ENCODE results near the gene MCOLN2. TPM values are rescaled to one million over a fixed set of nuclear protein-coding genes. Genes with fewer than 3 reads are reported as not detected.

MCOLN2 gene
- total and polyA plus RNA-seq, 2 of the 8 experiments (the other 6 are each of a cell fraction or from before 2014, with no cell fraction given) = 1.7 to 6.1 TPM

- 88% methylated on average over 4 of the region's 4 CpGs; no CpG with 5 or more reads in 1 of the 2 experiments for WGBS, 2 experiments (ENCODE audit: extremely low coverage in 1 of 2, insufficient coverage in 1 of 2, insufficient read length in 1 of 2, insufficient replicate concordance in 2 of 2, low coverage in 1 of 2, low lambda C conversion rate in 2 of 2, missing lambda C conversion rate in 1 of 2)
- Histone ChIP-seq H2BK20ac (ENCODE audit: low read length) (no peak overlapping the region), H2AFZ (ENCODE audit: low read length) (no peak overlapping the region), H3K27me3 (replicated peaks in 1 of 4; ENCODE audit: control insufficient read depth in 3 of 4, extremely low read depth in 1 of 4, insufficient read depth in 3 of 4, low read length in 3 of 4) (no peaks in the 10 kb centered on the region), H3K18ac (ENCODE audit: extremely low read depth, low read length) (no peak overlapping the region), H3K56ac (replicated peaks; ENCODE audit: insufficient read length, low read depth, low read length) (no peak overlapping the region), H3K9ac (replicated peaks in 1 of 4; ENCODE audit: extremely low read depth in 1 of 4, low read depth in 3 of 4, low read length in 3 of 4) (no peak overlapping the region), H3K4me2 (ENCODE audit: insufficient read depth in 1 of 2, low read depth in 2 of 2, low read length in 2 of 2) (no peak overlapping the region), H3K79me2 (ENCODE audit: control insufficient read depth in 1 of 2, insufficient read depth in 2 of 2, low read length in 2 of 2) (no peaks in the 10 kb centered on the region), H3K14ac (ENCODE audit: insufficient read length) (no peak overlapping the region), H4K20me1 (replicated peaks in 1 of 2; ENCODE audit: control insufficient read depth in 1 of 2, insufficient read depth in 2 of 2, low read length in 2 of 2) (no peaks in the 10 kb centered on the region), H3K9me3 (ENCODE audit: insufficient read depth in 2 of 2, low read depth in 1 of 2, low read length in 1 of 2) (no peaks in the 10 kb centered on the region), H4K8ac (ENCODE audit: extremely low read depth, insufficient read depth, low read length) (no peak overlapping the region), H3K4ac (replicated peaks; ENCODE audit: insufficient read length, low read depth, low read length) (no peak overlapping the region), H2BK15ac (ENCODE audit: low read length) (no peak overlapping the region), H2AK5ac (ENCODE audit: low read depth, low read length) (no peak overlapping the region), H2BK12ac (ENCODE audit: low read depth, low read length) (no peak overlapping the region), H3K36me3 (ENCODE audit: control insufficient read depth in 2 of 4, insufficient read depth in 4 of 4, low read length in 3 of 4) (no peaks in the 10 kb centered on the region; a peak in 1 of 8 replicates), H4K91ac (replicated peaks; ENCODE audit: insufficient read length, low read length) (no peak overlapping the region), H3K79me1 (ENCODE audit: low read depth, low read length) (no peaks in the 10 kb centered on the region; the same call in 1 of the 2 replicates), H2BK120ac (replicated peaks; ENCODE audit: low read depth, low read length) (no peak overlapping the region), H4K5ac (ENCODE audit: insufficient read length, low read depth, low read length) (no peak overlapping the region), H3K4me3 (ENCODE audit: extremely low read depth in 1 of 4, insufficient read depth in 2 of 4, low read depth in 3 of 4, low read length in 4 of 4) (no peak overlapping the region), H3K4me1 (replicated peaks in 1 of 4; ENCODE audit: control insufficient read depth in 3 of 4, insufficient read depth in 4 of 4, low read length in 3 of 4) (no peaks in the 10 kb centered on the region), H3K23me2 (ENCODE audit: low read depth, low read length) (no peaks in the 10 kb centered on the region), H3K23ac (ENCODE audit: insufficient read length) (no peak overlapping the region), H3K27ac (ENCODE audit: low read depth, low read length) (no peak overlapping the region), H2BK5ac (ENCODE audit: low read depth, low read length) (no peak overlapping the region)
- POLR2A ChIA-PET (ENCODE audit: partially characterized antibody) = no interaction called here
- no peak for FAIRE-seq
- CTCF ChIA-PET (ENCODE audit: partially characterized antibody) = interaction anchor here (2.0 to 3.9 kb wide), 2 partner anchors 29 to 75 kb away, joined by 6 to 19 read pairs; no protein-coding TSS in a partner anchor
- DNase-seq (ENCODE audit: low read depth in 1 of 2, low spot score in 2 of 2) = no peak
- TF ChIP-seq RFX5 (IDR thresholded peaks at IDR 0.05; ENCODE audit: borderline replicate concordance, low read depth, low read length) = no peak
- TF ChIP-seq JUND (IDR thresholded peaks at IDR 0.05; ENCODE audit: low read length) = no peak
- no peak for TF ChIP-seq SRF (IDR thresholded peaks at IDR 0.05; ENCODE audit: low read depth, low read length)
- TF ChIP-seq PHF8 (conservative IDR thresholded peaks at IDR 0.05; ENCODE audit: low read depth, low read length) = no peak
- no peak for TF ChIP-seq ATF2 (IDR thresholded peaks at IDR 0.05; ENCODE audit: low read length)
- no peak for TF ChIP-seq CTBP2 (IDR thresholded peaks at IDR 0.05; ENCODE audit: borderline replicate concordance, insufficient read depth, insufficient read length, low read length)
- no peak for TF ChIP-seq USF2 (IDR thresholded peaks at IDR 0.05; ENCODE audit: low read length)
- no peak for TF ChIP-seq KDM1A (IDR thresholded peaks at IDR 0.05; ENCODE audit: borderline replicate concordance, low read length)
- TF ChIP-seq RNF2 (IDR thresholded peaks at IDR 0.05; ENCODE audit: borderline replicate concordance, low read depth, low read length, missing control alignments, poor library complexity, severe bottlenecking) = no peak
- TF ChIP-seq JUN (IDR thresholded peaks at IDR 0.05; ENCODE audit: low read depth, low read length) = no peak
- no peak for TF ChIP-seq SIRT6 (IDR thresholded peaks at IDR 0.05; ENCODE audit: low read length)
Measured at GRCh38 chr1:85019994-85020393, 23.1 kb upstream of the MCOLN2 start.

All from H1 (cell line).